ENCODE data around the gene OR5AU1. TPM values are rescaled to one million over a fixed set of nuclear protein-coding genes. Genes with fewer than 3 reads are reported as not detected.
"Not testable (repeated sequence)": the region's sequence is repeated elsewhere in the genome, so short reads cannot be mapped to it uniquely, and the experiment has no call there.

The OR5AU1 gene
- total RNA-seq, 1 donor from 2014 or later, result not detected

GRCh38 chr14:21163871-21164291 is 8.0 kb upstream of the OR5AU1 start:
- no peak for FAIRE-seq

GRCh38 chr14:21162081-21162480 is 6.2 kb upstream of the OR5AU1 start:
- TF ChIP-seq CTCF (IDR thresholded peaks at IDR 0.05; ENCODE audit: insufficient read depth, low read length, severe bottlenecking), result no peak
- Histone ChIP-seq H3K27me3 (ENCODE audit: control insufficient read depth, insufficient read depth, low read length) (peaks cover 3% of the 10 kb centered on the region), H3K4me3 (ENCODE audit: low read depth, low read length) (no peak overlapping the region), H3K36me3 (ENCODE audit: control insufficient read depth, insufficient read depth, low read length) (no peaks in the 10 kb centered on the region)
- DNase-seq (ENCODE audit: low read depth) (no peak), FAIRE-seq (no peak)

More at GRCh38 chr14:21163871-21164291, 8.0 kb upstream of the OR5AU1 start:
- H3K36me3 ChIP-seq (ENCODE audit: control insufficient read depth, insufficient read depth, low read length), result no peaks in the 10 kb centered on the region
- H3K27me3 ChIP-seq (ENCODE audit: control insufficient read depth, insufficient read depth, low read length), result peaks cover 3% of the 10 kb centered on the region
- TF ChIP-seq CTCF (IDR thresholded peaks at IDR 0.05; ENCODE audit: insufficient read depth, low read length, severe bottlenecking), result no peak
- no peak overlapping the region for H3K4me3 ChIP-seq (ENCODE audit: low read depth, low read length)
- DNase-seq (ENCODE audit: low read depth), result no peak

GRCh38 chr14:21160061-21160610 is 4.3 kb upstream of the OR5AU1 start:
- DNase-seq (ENCODE audit: low read depth) (no peak), FAIRE-seq (no peak)
- H3K27me3 ChIP-seq (ENCODE audit: control insufficient read depth, insufficient read depth, low read length), result peaks cover 3% of the 10 kb centered on the region
- H3K36me3 ChIP-seq (ENCODE audit: control insufficient read depth, insufficient read depth, low read length), result no peaks in the 10 kb centered on the region
- TF ChIP-seq CTCF (IDR thresholded peaks at IDR 0.05; ENCODE audit: insufficient read depth, low read length, severe bottlenecking), result no peak
- H3K4me3 ChIP-seq (ENCODE audit: low read depth, low read length), result no peak overlapping the region

GRCh38 chr14:21158175-21158574 is 2.3 kb upstream of the OR5AU1 start:
- not testable (repeated sequence) for H3K27me3 ChIP-seq (ENCODE audit: control insufficient read depth, insufficient read depth, low read length); DNase-seq (ENCODE audit: low read depth); H3K4me3 ChIP-seq (ENCODE audit: low read depth, low read length); H3K36me3 ChIP-seq (ENCODE audit: control insufficient read depth, insufficient read depth, low read length)
- FAIRE-seq, result peak; percentile 89

GRCh38 chr14:21149641-21150367 is 6.1 kb downstream of the OR5AU1 start:
- TF ChIP-seq CTCF (IDR thresholded peaks at IDR 0.05; ENCODE audit: insufficient read depth, low read length, severe bottlenecking), result no peak
- FAIRE-seq, result no peak
- H3K27me3 ChIP-seq (ENCODE audit: control insufficient read depth, insufficient read depth, low read length), result peaks cover 2% of the 10 kb centered on the region
- H3K36me3 ChIP-seq (ENCODE audit: control insufficient read depth, insufficient read depth, low read length), result no peaks in the 10 kb centered on the region
- H3K4me3 ChIP-seq (ENCODE audit: low read depth, low read length), result no peak overlapping the region
- no peak for DNase-seq (ENCODE audit: low read depth)

GRCh38 chr14:21145437-21145836 is 10.4 kb downstream of the OR5AU1 start:
- DNase-seq (ENCODE audit: low read depth) (no peak), FAIRE-seq (no peak)
- Histone ChIP-seq H3K36me3 (ENCODE audit: control insufficient read depth, insufficient read depth, low read length) (no peaks in the 10 kb centered on the region), H3K27me3 (ENCODE audit: control insufficient read depth, insufficient read depth, low read length) (no peaks in the 10 kb centered on the region), H3K4me3 (ENCODE audit: low read depth, low read length) (no peak overlapping the region)
- TF ChIP-seq CTCF (IDR thresholded peaks at IDR 0.05; ENCODE audit: insufficient read depth, low read length, severe bottlenecking), result no peak
